ENCODE data around the gene DHRS1. TPM values are rescaled to one million over a fixed set of nuclear protein-coding genes. Genes with fewer than 3 reads are reported as not detected.

The DHRS1 gene
- total and polyA plus RNA-seq, 4 donors = 21.2 to 33.2 (median 28.5) TPM

GRCh38 chr14:24272467-24272866 is 27.1 kb downstream of the DHRS1 start:
- Histone ChIP-seq H3K27me3 (ENCODE audit: control insufficient read depth in 1 of 2, insufficient read depth in 2 of 2, low read length in 1 of 2) (no peaks in the 10 kb centered on the region), H3K9me3 (ENCODE audit: control insufficient read depth, low read length) (no peaks in the 10 kb centered on the region), H3K4me3 (ENCODE audit: low read length in 2 of 2) (no peak overlapping the region), H3K36me3 (ENCODE audit: control insufficient read depth in 1 of 2, insufficient read depth in 2 of 2, low read length in 1 of 2) (peaks cover 0 to 2% of the 10 kb centered on the region in 2 donors), H3K27ac (ENCODE audit: low read depth in 1 of 2, low read length in 2 of 2) (no peak overlapping the region), H3K4me1 (ENCODE audit: control insufficient read depth in 1 of 2, insufficient read depth in 2 of 2, low read length in 2 of 2) (no peaks in the 10 kb centered on the region)
- DNase-seq (no peak), ATAC-seq (ENCODE audit: low FRiP score) (no peak)
- intact Hi-C loops (cut with DNase I) = no loop called here
- WGBS, 2 donors = 92 to 94% methylated on average over 2 of the region's 2 CpGs

- DNase-seq (no peak), ATAC-seq (ENCODE audit: low FRiP score) (no peak)
- Histone ChIP-seq H3K4me1 (ENCODE audit: control insufficient read depth in 1 of 2, insufficient read depth in 2 of 2, low read length in 2 of 2) (no peaks in the 10 kb centered on the region), H3K9me3 (ENCODE audit: control insufficient read depth, low read length) (no peaks in the 10 kb centered on the region), H3K27ac (ENCODE audit: low read depth in 1 of 2, low read length in 2 of 2) (peak overlapping the region in 1 of 2 donors; percentile 30), H3K4me3 (ENCODE audit: low read length in 2 of 2) (peak overlapping the region in 1 of 2 donors; percentile 54), H3K36me3 (ENCODE audit: control insufficient read depth in 1 of 2, insufficient read depth in 2 of 2, low read length in 1 of 2) (peaks cover 0 to 2% of the 10 kb centered on the region in 2 donors), H3K27me3 (ENCODE audit: control insufficient read depth in 1 of 2, insufficient read depth in 2 of 2, low read length in 1 of 2) (no peaks in the 10 kb centered on the region)
- intact Hi-C loops (cut with DNase I) = loop anchor here in 1 of 2 donors (1.0 kb wide), 1 partner anchor 29 kb away; no protein-coding TSS in a partner anchor
- 23 to 26% methylated on average over 3 of the region's 3 CpGs for WGBS, 2 donors
Measured at GRCh38 chr14:24271834-24272263, 27.7 kb downstream of the DHRS1 start.

DNA sequence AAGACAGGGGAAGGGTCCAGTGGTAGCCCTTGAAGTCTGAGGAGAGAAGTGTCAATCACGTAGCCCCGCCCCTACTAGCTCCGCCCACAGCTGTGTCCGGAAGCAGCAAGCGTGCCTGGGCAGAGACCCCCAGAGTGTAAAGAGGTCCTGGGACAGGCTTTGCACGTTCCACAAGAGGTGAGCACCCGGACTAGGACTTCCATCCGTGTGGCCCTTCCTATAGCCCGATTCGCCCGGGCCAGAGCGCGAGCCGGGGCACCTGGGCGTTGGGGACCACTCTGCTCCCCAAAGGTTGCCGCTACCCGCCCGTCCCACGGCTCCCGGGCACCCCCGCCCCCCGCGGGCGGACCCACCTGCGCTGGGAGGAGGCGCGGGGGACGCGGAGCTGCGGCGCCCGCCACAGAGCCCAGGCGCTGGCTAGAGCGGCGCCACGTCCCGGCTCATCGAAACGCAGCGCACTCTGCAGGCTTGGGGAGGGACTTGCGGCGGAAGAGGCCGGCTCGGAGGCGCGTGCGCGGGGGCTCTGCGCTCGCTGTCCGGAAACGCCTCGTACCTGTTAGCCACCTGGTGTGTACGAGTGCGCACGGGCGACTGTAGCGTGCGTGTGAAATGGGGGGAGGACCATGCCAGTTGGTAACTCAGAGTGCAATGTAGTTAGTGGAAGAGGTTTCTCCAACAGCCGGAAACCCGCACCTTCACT is 28.3 kb downstream of the DHRS1 start, which contains the start of gene RABGGTA:
Gene RABGGTA, minus strand, starts transcription at position 464 of the 700 bp plus-strand sequence. CDS start 482 bp downstream, outside the sequence.
- 0 to 1% methylated on average over 51 to 61 of the region's 61 CpGs for WGBS, 2 donors
- intact Hi-C loops (cut with DNase I) = loop anchor here in 1 of 2 donors (1.0 kb wide), 1 partner anchor 28 kb away; no protein-coding TSS in a partner anchor
- H3K4me3 ChIP-seq (ENCODE audit: low read length in 2 of 2) = peak within 1 kb of the TSS; percentile 54 to 64
- ATAC-seq (ENCODE audit: low FRiP score) (peak; percentile 95), DNase-seq (peak; percentile 93 to 96)
- H3K36me3 ChIP-seq (ENCODE audit: control insufficient read depth in 1 of 2, insufficient read depth in 2 of 2, low read length in 1 of 2) = peaks cover 0 to 2% of the 10 kb centered on the region in 2 donors
- H3K9me3 ChIP-seq (ENCODE audit: control insufficient read depth, low read length) = no peaks in the 10 kb centered on the region
- H3K27me3 ChIP-seq (ENCODE audit: control insufficient read depth in 1 of 2, insufficient read depth in 2 of 2, low read length in 1 of 2) = no peaks in the 10 kb centered on the region
- peak within 1 kb of the TSS; percentile 58 to 79 for H3K27ac ChIP-seq (ENCODE audit: low read depth in 1 of 2, low read length in 2 of 2)
- no peaks in the 10 kb centered on the region for H3K4me1 ChIP-seq (ENCODE audit: control insufficient read depth in 1 of 2, insufficient read depth in 2 of 2, low read length in 2 of 2)

GRCh38 chr14:24270537-24271133 is 28.9 kb downstream of the DHRS1 start:
- H3K27me3 ChIP-seq (ENCODE audit: control insufficient read depth in 1 of 2, insufficient read depth in 2 of 2, low read length in 1 of 2) = no peaks in the 10 kb centered on the region
- H3K9me3 ChIP-seq (ENCODE audit: control insufficient read depth, low read length) = no peaks in the 10 kb centered on the region
- ATAC-seq (ENCODE audit: low FRiP score) = no peak
- WGBS, 2 donors = 12 to 15% methylated on average over 13 of the region's 13 CpGs
- peak overlapping the region in 1 of 2 donors; percentile 79 for H3K27ac ChIP-seq (ENCODE audit: low read depth in 1 of 2, low read length in 2 of 2)
- H3K36me3 ChIP-seq (ENCODE audit: control insufficient read depth in 1 of 2, insufficient read depth in 2 of 2, low read length in 1 of 2) = peaks cover 0 to 2% of the 10 kb centered on the region in 2 donors
- no peaks in the 10 kb centered on the region for H3K4me1 ChIP-seq (ENCODE audit: control insufficient read depth in 1 of 2, insufficient read depth in 2 of 2, low read length in 2 of 2)
- intact Hi-C loops (cut with DNase I) = loop anchor here in 1 of 2 donors (1.0 kb wide), 1 partner anchor 27 kb away; no protein-coding TSS in a partner anchor
- DNase-seq = no peak
- peak overlapping the region; percentile 54 to 64 for H3K4me3 ChIP-seq (ENCODE audit: low read length in 2 of 2)

- intact Hi-C loops (cut with DNase I) = no loop called here
- H3K27ac ChIP-seq (ENCODE audit: low read depth in 1 of 2, low read length in 2 of 2) = no peak overlapping the region
- peaks cover 0 to 4% of the 10 kb centered on the region in 2 donors for H3K36me3 ChIP-seq (ENCODE audit: control insufficient read depth in 1 of 2, insufficient read depth in 2 of 2, low read length in 1 of 2)
- DNase-seq (no peak), ATAC-seq (ENCODE audit: low FRiP score) (no peak)
- no peaks in the 10 kb centered on the region for H3K4me1 ChIP-seq (ENCODE audit: control insufficient read depth in 1 of 2, insufficient read depth in 2 of 2, low read length in 2 of 2)
- 93 to 94% methylated on average over 14 of the region's 14 CpGs for WGBS, 2 donors
- H3K9me3 ChIP-seq (ENCODE audit: control insufficient read depth, low read length) = no peaks in the 10 kb centered on the region
- H3K27me3 ChIP-seq (ENCODE audit: control insufficient read depth in 1 of 2, insufficient read depth in 2 of 2, low read length in 1 of 2) = no peaks in the 10 kb centered on the region
- no peak overlapping the region for H3K4me3 ChIP-seq (ENCODE audit: low read length in 2 of 2)
Measured at GRCh38 chr14:24269910-24270536, 29.6 kb downstream of the DHRS1 start.

DNA sequence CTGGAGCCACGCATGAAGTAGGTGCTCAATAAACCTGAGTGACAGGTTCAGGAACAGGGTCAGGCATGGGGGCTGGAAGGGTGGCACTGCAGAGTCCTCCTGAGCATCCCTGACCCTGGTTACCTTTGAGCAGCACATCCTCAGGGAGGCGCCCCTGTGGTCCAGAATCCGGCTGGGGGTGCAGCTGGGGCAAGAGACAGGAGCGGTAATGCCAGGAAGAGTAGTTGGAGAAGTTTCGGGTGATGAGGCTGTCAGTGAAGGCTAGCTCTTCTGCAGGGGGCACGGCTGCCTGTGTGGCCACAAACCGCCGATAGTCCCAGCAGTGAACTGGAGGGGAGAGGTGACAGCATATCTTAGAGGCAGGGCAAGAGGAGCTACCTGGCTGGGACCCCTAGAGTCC is 30.2 kb downstream of the DHRS1 start:
- ATAC-seq (ENCODE audit: low FRiP score) = no peak
- no peak overlapping the region for H3K4me3 ChIP-seq (ENCODE audit: low read length in 2 of 2)
- H3K27ac ChIP-seq (ENCODE audit: low read depth in 1 of 2, low read length in 2 of 2) = no peak overlapping the region
- no peaks in the 10 kb centered on the region for H3K27me3 ChIP-seq (ENCODE audit: control insufficient read depth in 1 of 2, insufficient read depth in 2 of 2, low read length in 1 of 2)
- DNase-seq = peak in 1 of 2 donors; percentile 56
- no peaks in the 10 kb centered on the region for H3K9me3 ChIP-seq (ENCODE audit: control insufficient read depth, low read length)
- intact Hi-C loops (cut with DNase I) = no loop called here
- peaks cover 0 to 4% of the 10 kb centered on the region in 2 donors for H3K36me3 ChIP-seq (ENCODE audit: control insufficient read depth in 1 of 2, insufficient read depth in 2 of 2, low read length in 1 of 2)
- no peaks in the 10 kb centered on the region for H3K4me1 ChIP-seq (ENCODE audit: control insufficient read depth in 1 of 2, insufficient read depth in 2 of 2, low read length in 2 of 2)
- WGBS, 2 donors = 94 to 95% methylated on average over 8 of the region's 8 CpGs

GRCh38 chr14:24268225-24268624 is 31.4 kb downstream of the DHRS1 start:
- H3K36me3 ChIP-seq (ENCODE audit: control insufficient read depth in 1 of 2, insufficient read depth in 2 of 2, low read length in 1 of 2) = peaks cover 0 to 4% of the 10 kb centered on the region in 2 donors
- H3K27me3 ChIP-seq (ENCODE audit: control insufficient read depth in 1 of 2, insufficient read depth in 2 of 2, low read length in 1 of 2) = no peaks in the 10 kb centered on the region
- no peaks in the 10 kb centered on the region for H3K9me3 ChIP-seq (ENCODE audit: control insufficient read depth, low read length)
- no peak for ATAC-seq (ENCODE audit: low FRiP score)
- intact Hi-C loops (cut with DNase I) = no loop called here
- H3K4me3 ChIP-seq (ENCODE audit: low read length in 2 of 2) = no peak overlapping the region
- WGBS, 2 donors = 89 to 91% methylated on average over 9 of the region's 9 CpGs
- H3K4me1 ChIP-seq (ENCODE audit: control insufficient read depth in 1 of 2, insufficient read depth in 2 of 2, low read length in 2 of 2) = no peaks in the 10 kb centered on the region
- DNase-seq = peak in 1 of 2 donors; percentile 39
- H3K27ac ChIP-seq (ENCODE audit: low read depth in 1 of 2, low read length in 2 of 2) = no peak overlapping the region

- peaks cover 0 to 4% of the 10 kb centered on the region in 2 donors for H3K36me3 ChIP-seq (ENCODE audit: control insufficient read depth in 1 of 2, insufficient read depth in 2 of 2, low read length in 1 of 2)
- no peak overlapping the region for H3K4me3 ChIP-seq (ENCODE audit: low read length in 2 of 2)
- H3K4me1 ChIP-seq (ENCODE audit: control insufficient read depth in 1 of 2, insufficient read depth in 2 of 2, low read length in 2 of 2) = no peaks in the 10 kb centered on the region
- H3K27me3 ChIP-seq (ENCODE audit: control insufficient read depth in 1 of 2, insufficient read depth in 2 of 2, low read length in 1 of 2) = no peaks in the 10 kb centered on the region
- no peaks in the 10 kb centered on the region for H3K9me3 ChIP-seq (ENCODE audit: control insufficient read depth, low read length)
- ATAC-seq (ENCODE audit: low FRiP score) (no peak), DNase-seq (no peak)
- intact Hi-C loops (cut with DNase I) = no loop called here
- 90 to 91% methylated on average over 9 of the region's 9 CpGs for WGBS, 2 donors
- no peak overlapping the region for H3K27ac ChIP-seq (ENCODE audit: low read depth in 1 of 2, low read length in 2 of 2)
Measured at GRCh38 chr14:24267516-24267915, 32.1 kb downstream of the DHRS1 start.

All from aorta (tissue), 5 donors.